ENCODE data around the gene TPBGL.

The TPBGL gene

GRCh38 chr11:75205564-75206020 is 35.0 kb upstream of the TPBGL start:
- TF ChIP-seq, protein P1, sequence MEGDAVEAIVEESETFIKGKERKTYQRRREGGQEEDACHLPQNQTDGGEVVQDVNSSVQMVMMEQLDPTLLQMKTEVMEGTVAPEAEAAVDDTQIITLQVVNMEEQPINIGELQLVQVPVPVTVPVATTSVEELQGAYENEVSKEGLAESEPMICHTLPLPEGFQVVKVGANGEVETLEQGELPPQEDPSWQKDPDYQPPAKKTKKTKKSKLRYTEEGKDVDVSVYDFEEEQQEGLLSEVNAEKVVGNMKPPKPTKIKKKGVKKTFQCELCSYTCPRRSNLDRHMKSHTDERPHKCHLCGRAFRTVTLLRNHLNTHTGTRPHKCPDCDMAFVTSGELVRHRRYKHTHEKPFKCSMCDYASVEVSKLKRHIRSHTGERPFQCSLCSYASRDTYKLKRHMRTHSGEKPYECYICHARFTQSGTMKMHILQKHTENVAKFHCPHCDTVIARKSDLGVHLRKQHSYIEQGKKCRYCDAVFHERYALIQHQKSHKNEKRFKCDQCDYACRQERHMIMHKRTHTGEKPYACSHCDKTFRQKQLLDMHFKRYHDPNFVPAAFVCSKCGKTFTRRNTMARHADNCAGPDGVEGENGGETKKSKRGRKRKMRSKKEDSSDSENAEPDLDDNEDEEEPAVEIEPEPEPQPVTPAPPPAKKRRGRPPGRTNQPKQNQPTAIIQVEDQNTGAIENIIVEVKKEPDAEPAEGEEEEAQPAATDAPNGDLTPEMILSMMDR (IDR thresholded peaks at IDR 0.05; ENCODE audit: borderline replicate concordance, insufficient read depth, low read depth, low read length) = no peak

DNA sequence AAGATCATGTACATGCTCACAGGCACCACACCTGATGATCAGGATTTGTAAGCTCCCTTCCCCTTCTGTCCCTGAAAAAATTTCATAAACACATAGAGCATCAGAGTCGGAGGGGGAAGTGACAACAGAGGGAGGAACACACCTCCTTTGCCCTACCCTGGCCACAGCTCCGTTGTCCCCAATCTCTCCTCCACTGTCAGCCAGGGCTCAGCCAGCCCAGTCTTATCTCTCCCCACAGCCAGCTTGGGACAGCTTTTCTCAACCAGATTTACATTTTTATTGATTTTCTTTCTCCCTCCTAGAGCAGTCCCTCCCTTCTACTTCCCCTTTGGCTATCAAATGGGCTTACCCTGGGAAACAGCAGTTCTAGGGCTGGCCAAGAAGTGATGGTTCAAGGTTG is 32.1 kb upstream of the TPBGL start:
- TF ChIP-seq, protein P1 (IDR thresholded peaks at IDR 0.05; ENCODE audit: borderline replicate concordance, insufficient read depth, low read depth, low read length) = no peak
- no peak overlapping the region for H3K4me3 ChIP-seq (ENCODE audit: low read depth, low read length)

More at GRCh38 chr11:75205564-75206020, 35.0 kb upstream of the TPBGL start:
- no peak overlapping the region for H3K4me3 ChIP-seq (ENCODE audit: low read depth, low read length)

DNA sequence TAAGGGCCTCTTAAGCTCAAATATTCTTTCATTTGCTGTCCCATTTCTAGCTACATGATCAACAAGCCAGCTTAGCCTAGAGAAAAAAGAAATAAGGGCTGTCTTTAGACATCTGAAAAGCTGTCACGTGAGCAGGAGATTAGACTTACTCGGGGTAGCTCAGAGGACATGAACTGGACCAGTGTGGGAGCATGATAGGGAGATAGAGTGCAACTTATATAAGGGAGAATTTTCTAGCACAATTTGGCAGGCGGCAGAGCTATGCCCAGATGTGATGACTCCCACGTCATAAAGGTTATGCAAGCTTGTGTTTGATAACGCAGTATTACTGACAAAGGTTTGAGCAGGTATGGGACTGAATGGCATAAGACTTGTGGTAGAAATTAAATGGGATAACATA is 28.2 kb upstream of the TPBGL start:
- no peak overlapping the region for H3K4me3 ChIP-seq (ENCODE audit: low read depth, low read length)
- TF ChIP-seq, protein P1 (IDR thresholded peaks at IDR 0.05; ENCODE audit: borderline replicate concordance, insufficient read depth, low read depth, low read length) = no peak

DNA sequence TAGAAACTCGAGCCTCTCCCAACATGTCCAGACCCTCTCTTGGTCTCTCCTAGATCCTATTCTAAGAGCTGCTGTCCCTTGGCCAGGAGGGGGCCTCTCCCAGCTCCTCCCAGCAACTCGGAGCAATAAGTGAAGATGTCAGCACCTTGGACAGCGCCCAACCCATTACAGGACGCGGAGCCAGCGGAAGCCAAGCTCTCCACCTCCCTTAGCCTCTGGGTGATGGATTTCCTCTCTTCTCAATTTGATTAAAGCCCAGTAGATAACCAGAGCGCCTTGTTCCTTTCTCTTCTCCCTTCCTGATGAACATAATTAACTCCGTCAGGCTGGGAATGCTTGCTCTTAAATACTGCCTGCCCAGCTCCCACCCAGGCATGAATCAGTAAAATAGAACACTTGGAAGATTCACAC is 26.2 kb upstream of the TPBGL start:
- TF ChIP-seq, protein P1 (IDR thresholded peaks at IDR 0.05; ENCODE audit: borderline replicate concordance, insufficient read depth, low read depth, low read length) = peak; percentile 10; the same call in 1 of the 2 replicates
- no peak overlapping the region for H3K4me3 ChIP-seq (ENCODE audit: low read depth, low read length)

- TF ChIP-seq, protein P1 (IDR thresholded peaks at IDR 0.05; ENCODE audit: borderline replicate concordance, insufficient read depth, low read depth, low read length) = no peak
- no peak overlapping the region for H3K4me3 ChIP-seq (ENCODE audit: low read depth, low read length)
These were observed 25.7 kb upstream of the TPBGL start for GRCh38 chr11:75214843-75215242.

GRCh38 chr11:75219869-75220268 is 20.7 kb upstream of the TPBGL start:
- TF ChIP-seq, protein P1 (IDR thresholded peaks at IDR 0.05; ENCODE audit: borderline replicate concordance, insufficient read depth, low read depth, low read length) = no peak
- no peak overlapping the region for H3K4me3 ChIP-seq (ENCODE audit: low read depth, low read length)

DNA sequence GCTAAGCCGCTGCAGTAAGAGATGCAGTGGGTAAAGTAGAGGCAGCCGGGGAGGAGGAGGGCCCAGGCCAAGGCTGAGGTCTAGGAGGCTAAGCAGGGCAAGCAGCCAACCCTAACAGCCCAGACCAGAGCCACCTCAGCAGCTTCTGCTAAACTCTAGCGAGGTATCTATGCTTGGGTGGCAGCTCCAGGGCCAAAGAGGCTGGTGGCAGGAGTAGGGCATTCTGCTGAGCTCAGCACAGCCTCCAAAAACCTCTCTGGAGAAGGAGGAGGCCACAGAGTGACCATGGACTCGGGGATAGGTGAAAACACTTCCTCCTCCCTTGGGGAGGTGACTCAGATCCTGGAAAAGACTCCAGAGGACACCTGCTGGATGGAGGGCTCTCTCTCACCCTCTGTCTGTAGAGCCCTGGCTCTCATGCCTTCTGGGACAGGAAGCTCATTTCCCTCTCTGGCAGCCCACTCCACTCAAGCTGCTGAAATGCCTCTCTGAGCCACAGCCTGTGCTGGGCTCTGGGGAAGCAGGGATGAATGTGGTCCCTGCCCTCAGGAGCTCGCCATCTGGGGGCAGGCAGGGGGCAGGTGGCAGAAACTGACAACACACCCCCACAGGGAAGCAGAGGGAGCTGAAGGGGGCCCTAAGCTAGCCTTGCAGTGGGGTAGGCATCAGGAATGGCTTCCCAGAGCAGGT is 16.5 kb upstream of the TPBGL start:
- no peak overlapping the region for H3K4me3 ChIP-seq (ENCODE audit: low read depth, low read length)
- TF ChIP-seq, protein P1 (IDR thresholded peaks at IDR 0.05; ENCODE audit: borderline replicate concordance, insufficient read depth, low read depth, low read length) = no peak
